HepG2 (cell line): Measurements from ENCODE around the gene MTA3. TPM values are rescaled to one million over a fixed set of nuclear protein-coding genes. Genes with fewer than 3 reads are reported as not detected.
A peak's percentile ranks its signal among the peaks of the same experiment; 100 is the strongest.

ENCODE experiments used
- ATAC-seq: fragments of 200-7000 bp; cut with Tn5 transposase; 3 replicates; pipeline ENCODE4 v1.9.1; 2020; ENCODE audit warnings: mild to moderate bottlenecking, moderate library complexity
- BruUV-seq: library from RNA; stranded (reverse); fragments of 400-500 nt; replicated peaks from 2 replicates; lab custom pipeline; 2021; lab: Mats Ljungman, UMichigan
- CTCF ChIA-PET: fragments of 300-600 bp; formaldehyde crosslinking; extraction: SDS; loops from one replicate; lab custom pipeline; 2021; ENCODE audit warnings: low total read pairs, inconsistent platforms, low intra/inter-chr PET ratio; lab: Yijun Ruan, JAX
- POLR2A ChIA-PET: fragments of 350-600 bp; sonication (Branson Sonifier 250); formaldehyde crosslinking; loops from one replicate; lab custom pipeline; 2020; ENCODE audit warnings: antibody characterized with exemption, inconsistent platforms; lab: Yijun Ruan, JAX
- DNase-seq: peaks from one replicate; pipeline ENCODE4 v3.0.0-alpha.2; 2015; ENCODE audit warnings: low spot score
- FAIRE-seq: peaks from 3 replicates; lab custom pipeline; 2011; peaks lifted over from hg19 to GRCh38; lab: Jason Lieb, UNC
- H2AFZ ChIP-seq: one replicate; pipeline ENCODE4 v1.6.1; 2011; ENCODE audit warnings: low read length, inconsistent platforms
- H3K27ac ChIP-seq: fragments of 300-600 bp; 3 replicates; pipeline ENCODE4 v1.8.0; 2011; ENCODE audit warnings: mixed run types, mild to moderate bottlenecking, mixed read lengths, low read length, inconsistent platforms; ENCODE audit not compliant: insufficient read depth; ENCODE audit errors: extremely low read length
- H3K27me3 ChIP-seq, 2 experiments: fragments of 200-600 bp in 1 of 2; 2 replicates in 1 of 2; 3 replicates in 1 of 2; pipeline versions ENCODE4 v1.6.0 to v1.8.0; 2011; ENCODE audit warnings: low read length in 2 of 2, mild to moderate bottlenecking in 2 of 2, moderate library complexity in 2 of 2, inconsistent platforms in 1 of 2; ENCODE audit not compliant: insufficient read depth in 2 of 2, control insufficient read depth in 1 of 2
- H3K36me3 ChIP-seq, 2 experiments: fragments of 200-600 bp in 1 of 2; replicated peaks in 1 of 2; 2 replicates in 1 of 2; 3 replicates in 1 of 2; pipeline versions ENCODE4 v1.5.1 to v1.8.0; 2011; ENCODE audit warnings: low read length in 2 of 2, inconsistent platforms in 1 of 2; ENCODE audit not compliant: insufficient read depth in 2 of 2, control insufficient read depth in 1 of 2
- H3K4me1 ChIP-seq: 2 replicates; pipeline ENCODE4 v1.5.1; 2012; ENCODE audit warnings: low read length, inconsistent platforms; ENCODE audit not compliant: insufficient read depth
- H3K4me2 ChIP-seq: 2 replicates; pipeline ENCODE4 v1.6.0; 2011; ENCODE audit warnings: low read depth, low read length, inconsistent platforms
- H3K4me3 ChIP-seq, 3 experiments: fragments of 200-600 bp in 1 of 3; sonication (generic), shearing (Covaris generic) in 1 of 3; replicated peaks in 1 of 3; 2 replicates each; pipeline ENCODE4 v1.5.1; 2011 to 2016; ENCODE audit warnings: low read length in 3 of 3, inconsistent platforms in 2 of 3, low read depth in 2 of 3, mild to moderate bottlenecking in 2 of 3, control low read depth in 1 of 3, mixed read lengths in 1 of 3; ENCODE audit not compliant: insufficient read depth in 1 of 3
- H3K79me2 ChIP-seq: one replicate; pipeline ENCODE4 v1.6.1; 2011; ENCODE audit warnings: low read length, inconsistent platforms; ENCODE audit not compliant: insufficient read depth
- H3K9ac ChIP-seq: 2 replicates; pipeline ENCODE4 v1.6.0; 2011; ENCODE audit warnings: mild to moderate bottlenecking, low read depth, low read length, inconsistent platforms; ENCODE audit not compliant: insufficient read depth
- H3K9me3 ChIP-seq: 2 replicates; pipeline ENCODE4 v1.5.1; 2012; ENCODE audit warnings: mild to moderate bottlenecking, low read length
- H4K20me1 ChIP-seq: 2 replicates; pipeline ENCODE4 v1.6.0; 2011; ENCODE audit warnings: inconsistent platforms, mild to moderate bottlenecking, low read length, moderate library complexity; ENCODE audit not compliant: insufficient read depth
- ESRRA ChIP-seq: sonication (generic); formaldehyde crosslinking; IDR thresholded peaks from 2 replicates; pipeline ENCODE4 v1.5.1; 2020; ENCODE audit warnings: mild to moderate bottlenecking, low read depth, missing genetic modification reagents
- PTBP1 ChIP-seq: fragments of 200-400 bp; formaldehyde crosslinking; IDR thresholded peaks from 2 replicates; pipeline ENCODE4 v1.6.1; 2018; ENCODE audit warnings: low read length, low read depth; ENCODE audit not compliant: poor library complexity, severe bottlenecking
- RERE ChIP-seq: IDR thresholded peaks from 2 replicates; pipeline ENCODE4 v1.6.1; 2016; ENCODE audit warnings: low read depth, missing genetic modification reagents, missing compliant biosample characterization
- SNAPC4 ChIP-seq: sonication (generic); formaldehyde crosslinking; IDR thresholded peaks from 2 replicates; pipeline ENCODE4 v1.4.0; 2020; ENCODE audit warnings: mild to moderate bottlenecking, missing genetic modification reagents
- ZNF550 ChIP-seq: sonication (generic); formaldehyde crosslinking; IDR thresholded peaks from 2 replicates; pipeline ENCODE4 v1.4.0; 2020; ENCODE audit warnings: mild to moderate bottlenecking, missing genetic modification reagents, borderline replicate concordance
- ZNF737 ChIP-seq: sonication (generic); formaldehyde crosslinking; IDR thresholded peaks from 2 replicates; pipeline ENCODE4 v1.5.0; 2020; ENCODE audit warnings: missing genetic modification reagents, mild to moderate bottlenecking, borderline replicate concordance
- WGBS: methylation state at CpG from one replicate; pipeline ENCODE4 v1.1.6; 2017; ENCODE audit warnings: low lambda C conversion rate; 5-methylcytosine and 5-hydroxymethylcytosine counted together
- in situ Hi-C: cut with HindIII; loops from 2 replicates; pipeline ENCODE4 v1.10.0; 2017; ENCODE audit warnings: low pct_unique_long_range_greater_than_20kb; ENCODE audit not compliant: extremely low pct_ligation_motif_present
- intact Hi-C: fragments of 100-400 bp; cut with micrococcal nuclease; formaldehyde crosslinking; loops from one replicate; pipeline ENCODE4 v1.10.0; 2022; ENCODE audit not compliant: unreplicated experiment
- polyA plus RNA-seq, 8 experiments: library from polyadenylated mRNA; depleted of rRNA in 3 of 8; stranded (reverse) in 7 of 8; unstranded in 1 of 8; fragments of >200 nt; fragmentation: Illumina TruSeq in 4 of 8; extraction: Trizol in 4 of 8; gene quantifications; 2 replicates each; pipeline versions ENCODE4 v1.2.1 to v1.2.3, GENCODE V29; 2011 to 2016; ENCODE audit warnings: low read depth in 4 of 8, missing spikeins in 1 of 8, mixed read lengths in 1 of 8; ENCODE audit not compliant: insufficient read depth in 1 of 8
- total RNA-seq, 5 experiments: library from RNA; depleted of rRNA; stranded (reverse); fragments of >200 nt; fragmentation: Illumina TruSeq; extraction: Trizol; gene quantifications; 2 replicates each; pipeline ENCODE4 v1.2.3, GENCODE V29; 2016; ENCODE audit warnings: low read depth in 1 of 5

Gene MTA3
- total and polyA plus RNA-seq, 2 of the 13 experiments (the other 11 are each of a cell fraction or from before 2014, with no cell fraction given), result 48.8 to 77.8 TPM

- no peaks in the 10 kb centered on the region; a peak in 1 of 5 replicates for H3K27me3 ChIP-seq
- H3K79me2 ChIP-seq, result peaks cover 50% of the 10 kb centered on the region
- H3K4me1 ChIP-seq, result peaks cover 64% of the 10 kb centered on the region
- H3K27ac ChIP-seq, result peak overlapping the region; percentile 95
- H3K9ac ChIP-seq, result peak overlapping the region; percentile 99
- no peak for FAIRE-seq
- DNase-seq, result no peak
- H3K9me3 ChIP-seq, result no peaks in the 10 kb centered on the region
- ChIA-PET POLR2A (interaction anchor here (0.6 to 9.3 kb wide), 20 partner anchors 9 to 1234 kb away, joined by 3 to 287 read pairs (median 4); partner anchors contain the start of gene THADA), CTCF (interaction anchor here (0.6 to 1.1 kb wide), 2 partner anchors 23 to 34 kb away, joined by 3 read pairs; no protein-coding TSS in a partner anchor)
- peak overlapping the region; percentile 98 to 99 (median 99) for H3K4me3 ChIP-seq
- intact Hi-C loops, result loop anchor here (1.0 kb wide), 2 partner anchors 11 to 16 kb away; no protein-coding TSS in a partner anchor
- peak; percentile 5 for ATAC-seq
- no peaks in the 10 kb centered on the region for H4K20me1 ChIP-seq
- H2AFZ ChIP-seq, result no peak overlapping the region
- BruUV-seq, result TSS peak; percentile 48
- 5% methylated on average over 19 of the region's 22 CpGs for WGBS
- H3K4me2 ChIP-seq, result peak overlapping the region; percentile 86
- H3K36me3 ChIP-seq, result peaks cover 3% of the 10 kb centered on the region in 2 experiments; a peak in 1 of 5 replicates
- in situ Hi-C loops, result no loop called here
- TF ChIP-seq ZNF550 (CRISPR knock-in tag) (no peak), SNAPC4 (CRISPR knock-in tag) (0 out of 2 replicates have a peak, but pooled peaks have one; percentile 36), ZNF737 (CRISPR knock-in tag) (no peak), ESRRA (CRISPR knock-in tag) (no peak), PTBP1 (no peak), RERE (no peak)
These were observed 225.2 kb downstream of the MTA3 start for GRCh38 chr2:42793334-42794270.
